Activated naive CD8-positive, alpha-beta T cell treated with anti-CD3 and anti-CD28 coated beads, Interleukin-2, amount 50 U/mL, for 16 hours (primary cell): ENCODE measurements around the gene RNF208.

Experiments used
- DNase-seq: peaks from one replicate; pipeline ENCODE4 v3.0.0-alpha.2; 2020; ENCODE audit warnings: low read depth, low spot score

Gene RNF208

GRCh38 chr9:137176302-137177182 lies 45.5 kb downstream of the RNF208 start:
- DNase-seq: no peak

- DNase-seq: no peak
These were observed 46.6 kb downstream of the RNF208 start for GRCh38 chr9:137175345-137175961.

GRCh38 chr9:137174722-137175293 lies 47.2 kb downstream of the RNF208 start:
- no peak for DNase-seq

GRCh38 chr9:137173796-137174664 lies 48.0 kb downstream of the RNF208 start:
- no peak for DNase-seq

GRCh38 chr9:137172901-137173795 lies 48.9 kb downstream of the RNF208 start:
- no peak for DNase-seq

GRCh38 chr9:137171149-137171900 lies 50.7 kb downstream of the RNF208 start:
- DNase-seq: no peak

- no peak for DNase-seq
These were observed 51.4 kb downstream of the RNF208 start for GRCh38 chr9:137170486-137171148.
